Gastrocnemius medialis (tissue), 4 donors: ENCODE measurements around the gene SHISAL2A. TPM values are rescaled to one million over a fixed set of nuclear protein-coding genes. Genes with fewer than 3 reads are reported as not detected.
"Not testable (repeated sequence)": the region's sequence is repeated elsewhere in the genome, so short reads cannot be mapped to it uniquely, and the experiment has no call there.

Experiments
- ATAC-seq, 2 donors: fragments of 150-250 bp; one replicate each; pipeline ENCODE4 v1.9.1; 2016
- DNase-seq, 2 donors: peaks; one replicate each; pipeline ENCODE4 v3.0.0-alpha.2; 2019
- H3K27ac ChIP-seq, 4 donors: fragments of 200-600 bp; sonication (generic); 1 replicate in 1 of 4; 2 replicates in 3 of 4; pipeline ENCODE4 v1.5.1; 2016 to 2018; ENCODE audit warnings: mild to moderate bottlenecking in 2 of 4, moderate library complexity in 1 of 4
- H3K27me3 ChIP-seq, 3 donors: fragments of 200-600 bp; sonication (generic) in 2 of 3; 1 replicate in 1 of 3; 2 replicates in 2 of 3; pipeline versions ENCODE4 v1.5.1 to v1.6.0; 2016 to 2019; ENCODE audit warnings: mild to moderate bottlenecking in 1 of 3, moderate library complexity in 1 of 3
- H3K36me3 ChIP-seq, 2 donors: fragments of 200-600 bp; sonication (generic) in 1 of 2; one replicate each; pipeline ENCODE4 v1.5.1; 2017 to 2018
- H3K4me1 ChIP-seq, 2 donors: fragments of 200-600 bp; sonication (generic) in 1 of 2; one replicate each; pipeline ENCODE4 v1.5.1; 2016 to 2017; ENCODE audit warnings: mild to moderate bottlenecking in 2 of 2
- H3K4me3 ChIP-seq, 4 donors: fragments of 200-600 bp; sonication (generic) in 3 of 4; 1 replicate in 1 of 4; 2 replicates in 3 of 4; pipeline ENCODE4 v1.5.1; 2016 to 2019; ENCODE audit warnings: mild to moderate bottlenecking in 2 of 4
- H3K9me3 ChIP-seq, 3 donors: fragments of 200-600 bp; sonication (generic) in 2 of 3; 1 replicate in 1 of 3; 2 replicates in 2 of 3; pipeline ENCODE4 v1.5.1; 2016 to 2019
- CTCF ChIP-seq, 5 experiments: fragments of 450-650 bp in 3 of 5; fragments of 200-600 bp in 2 of 5; sonication (generic) in 2 of 5; IDR thresholded peaks in 4 of 5; conservative IDR thresholded peaks in 1 of 5; 1 replicate in 4 of 5; 2 replicates in 1 of 5; pipeline ENCODE4 v1.5.1; 2016 to 2019; ENCODE audit warnings: antibody characterized with exemption in 5 of 5, mild to moderate bottlenecking in 3 of 5, moderate library complexity in 3 of 5
- POLR2A ChIP-seq, 2 donors: fragments of 450-650 bp; IDR thresholded peaks; one replicate each; pipeline ENCODE4 v1.6.1; 2017; ENCODE audit warnings: antibody characterized with exemption in 2 of 2, mild to moderate bottlenecking in 2 of 2, moderate library complexity in 2 of 2
- in situ Hi-C, 4 donors: fragments of 200-750 bp; cut with MboI; loops; one replicate each; pipeline versions ENCODE4 v1.15.0 to v1.8.0; 2017; ENCODE audit warnings: low sequenced_read_pairs in 4 of 4
- intact Hi-C: fragments of 100-400 bp; cut with DNase I; formaldehyde crosslinking; loops from one replicate; pipeline ENCODE4 v1.15.1; 2023; ENCODE audit warnings: low total_unique reads
- total RNA-seq, 4 donors: library from RNA; depleted of rRNA; stranded (reverse); fragments of >200 nt; gene quantifications; one replicate each; pipeline versions ENCODE4 v1.1.0 to v1.2.3, GENCODE V29; 2016

SHISAL2A gene
- total RNA-seq, 4 donors from 2014 or later = 0.33 to 0.41 TPM; not detected in 2

- ATAC-seq = no peak
- Histone ChIP-seq H3K36me3 (no peaks in the 10 kb centered on the region), H3K4me1 (peaks cover 32 to 33% of the 10 kb centered on the region in 2 donors), H3K27me3 (no peaks in the 10 kb centered on the region), H3K27ac (peak overlapping the region in 3 of 4 donors; percentile 12 to 90 (median 87)), H3K4me3 (no peak overlapping the region), H3K9me3 (no peaks in the 10 kb centered on the region)
- in situ Hi-C loops (loop anchor here (25.0 kb wide), 3 partner anchors 243 to 543 kb away; partner anchors contain the start of genes ORC1 (in 3 of the 4), PRPF38A (in 3 of the 4) and ZFYVE9 (in 2 of the 4)), intact Hi-C loops (loop anchor here (10.0 kb wide), 1 partner anchor 196 kb away; no protein-coding TSS in a partner anchor)
- no peak for TF ChIP-seq CTCF (IDR thresholded peaks at IDR 0.05 in 4 of 5, conservative IDR thresholded peaks at IDR 0.05 in 1 of 5)
- TF ChIP-seq POLR2A (IDR thresholded peaks at IDR 0.05) = no peak
- DNase-seq = no peak
These were observed 47.4 kb downstream of the SHISAL2A start for GRCh38 chr1:52680353-52680752.

- no peaks in the 10 kb centered on the region for H3K36me3 ChIP-seq
- peak overlapping the region in 2 of 4 donors; percentile 19 to 87 for H3K27ac ChIP-seq
- DNase-seq (no peak), ATAC-seq (no peak)
- intact Hi-C loops = loop anchor here (10.0 kb wide), 1 partner anchor 196 kb away; no protein-coding TSS in a partner anchor
- peaks cover 26 to 34% of the 10 kb centered on the region in 2 donors for H3K4me1 ChIP-seq
- in situ Hi-C loops = loop anchor here (25.0 kb wide), 3 partner anchors 244 to 544 kb away; partner anchors contain the start of genes ORC1 (in 3 of the 4), PRPF38A (in 3 of the 4) and ZFYVE9 (in 2 of the 4)
- no peak overlapping the region for H3K4me3 ChIP-seq
- H3K27me3 ChIP-seq = no peaks in the 10 kb centered on the region
- no peaks in the 10 kb centered on the region for H3K9me3 ChIP-seq
- no peak for TF ChIP-seq CTCF (IDR thresholded peaks at IDR 0.05 in 4 of 5, conservative IDR thresholded peaks at IDR 0.05 in 1 of 5)
- TF ChIP-seq POLR2A (IDR thresholded peaks at IDR 0.05) = no peak
These were observed 48.2 kb downstream of the SHISAL2A start for GRCh38 chr1:52681136-52681535.

GRCh38 chr1:52683367-52683940, 50.5 kb downstream of the SHISAL2A start:
- Histone ChIP-seq H3K27me3 (no peaks in the 10 kb centered on the region), H3K27ac (no peak overlapping the region), H3K4me1 (peaks cover 15 to 16% of the 10 kb centered on the region in 2 donors), H3K4me3 (no peak overlapping the region), H3K9me3 (no peaks in the 10 kb centered on the region), H3K36me3 (peaks cover 0 to 17% of the 10 kb centered on the region in 2 donors)
- in situ Hi-C loops = loop anchor here (25.0 kb wide), 3 partner anchors 246 to 546 kb away; partner anchors contain the start of genes ORC1 (in 3 of the 4), PRPF38A (in 3 of the 4) and ZFYVE9 (in 2 of the 4)
- DNase-seq (no peak), ATAC-seq (no peak)
- no peak for TF ChIP-seq POLR2A (IDR thresholded peaks at IDR 0.05)
- intact Hi-C loops = loop anchor here (10.0 kb wide), 1 partner anchor 199 kb away; no protein-coding TSS in a partner anchor

- TF ChIP-seq POLR2A (IDR thresholded peaks at IDR 0.05) = no peak
- TF ChIP-seq CTCF (IDR thresholded peaks at IDR 0.05 in 4 of 5, conservative IDR thresholded peaks at IDR 0.05 in 1 of 5) = no peak
- Histone ChIP-seq H3K4me3 (no peak overlapping the region), H3K27me3 (no peaks in the 10 kb centered on the region), H3K27ac (peak overlapping the region in 3 of 4 donors; percentile 3 to 46 (median 3)), H3K36me3 (peaks cover 0 to 27% of the 10 kb centered on the region in 2 donors), H3K9me3 (no peaks in the 10 kb centered on the region), H3K4me1 (peaks cover 5 to 7% of the 10 kb centered on the region in 2 donors)
- DNase-seq (no peak), ATAC-seq (no peak)
- intact Hi-C loops = loop anchor here (10.0 kb wide), 1 partner anchor 200 kb away; no protein-coding TSS in a partner anchor
- in situ Hi-C loops = loop anchor here (25.0 kb wide), 3 partner anchors 247 to 547 kb away; partner anchors contain the start of genes ORC1 (in 3 of the 4), PRPF38A (in 3 of the 4) and ZFYVE9 (in 2 of the 4)
These were observed 51.6 kb downstream of the SHISAL2A start for GRCh38 chr1:52684545-52684944.

- ATAC-seq = peak; percentile 84 to 94
- H3K4me3 ChIP-seq, H3K27me3 ChIP-seq, H3K9me3 ChIP-seq, H3K4me1 ChIP-seq: not testable (repeated sequence)
- peak; percentile 78 to 87 (median 81) for TF ChIP-seq CTCF (IDR thresholded peaks at IDR 0.05 in 4 of 5, conservative IDR thresholded peaks at IDR 0.05 in 1 of 5)
- DNase-seq = peak; percentile 50 to 67
- in situ Hi-C loops (loop anchor here (25.0 kb wide), 3 partner anchors 249 to 549 kb away; partner anchors contain the start of genes ORC1 (in 3 of the 4), PRPF38A (in 3 of the 4) and ZFYVE9 (in 2 of the 4)), intact Hi-C loops (loop anchor here (2.0 to 10.0 kb wide), 3 partner anchors 202 to 319 kb away; partner anchors contain the start of genes CC2D1B, ORC1 and PRPF38A)
- H3K36me3 ChIP-seq = peaks cover 0 to 43% of the 10 kb centered on the region in 2 donors
- peak overlapping the region; percentile 44 to 65 (median 50) for H3K27ac ChIP-seq
These were observed 53.3 kb downstream of the SHISAL2A start for GRCh38 chr1:52686261-52686751.
